AG09319 (cell line): Measurements from ENCODE around the gene PLCB1.

Source experiments
- DNase-seq: peaks from one replicate; pipeline ENCODE4 v3.0.0-alpha.2; 2010; ENCODE audit warnings: low read depth; ENCODE audit errors: extremely low read depth
- TF ChIP-seq, protein P1 (sequence below): IDR thresholded peaks from 2 replicates; pipeline ENCODE4 v1.5.1; 2011; ENCODE audit warnings: low read depth, mild to moderate bottlenecking, inconsistent platforms, low read length, moderate library complexity

The PLCB1 gene

DNA sequence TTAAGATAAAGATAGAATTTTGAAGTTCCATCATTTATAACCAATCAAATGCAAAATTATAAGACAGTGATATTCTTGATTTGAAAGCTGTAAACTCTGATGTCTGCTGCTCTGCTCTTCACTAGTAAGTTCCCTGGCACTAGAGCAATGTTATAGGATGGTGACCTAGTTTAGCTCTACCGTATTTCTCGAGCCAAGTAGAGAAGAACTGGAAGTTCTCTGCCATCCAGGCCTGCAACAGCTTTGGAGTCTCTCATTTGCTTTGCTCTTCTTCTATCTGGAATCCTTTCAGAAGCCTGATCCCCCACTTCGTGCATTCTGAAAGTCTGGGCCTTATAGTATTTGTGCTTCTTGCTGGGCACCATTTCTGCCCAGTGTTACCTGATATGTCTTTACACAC, 100.3 kb downstream of the PLCB1 start:
- TF ChIP-seq, protein P1, sequence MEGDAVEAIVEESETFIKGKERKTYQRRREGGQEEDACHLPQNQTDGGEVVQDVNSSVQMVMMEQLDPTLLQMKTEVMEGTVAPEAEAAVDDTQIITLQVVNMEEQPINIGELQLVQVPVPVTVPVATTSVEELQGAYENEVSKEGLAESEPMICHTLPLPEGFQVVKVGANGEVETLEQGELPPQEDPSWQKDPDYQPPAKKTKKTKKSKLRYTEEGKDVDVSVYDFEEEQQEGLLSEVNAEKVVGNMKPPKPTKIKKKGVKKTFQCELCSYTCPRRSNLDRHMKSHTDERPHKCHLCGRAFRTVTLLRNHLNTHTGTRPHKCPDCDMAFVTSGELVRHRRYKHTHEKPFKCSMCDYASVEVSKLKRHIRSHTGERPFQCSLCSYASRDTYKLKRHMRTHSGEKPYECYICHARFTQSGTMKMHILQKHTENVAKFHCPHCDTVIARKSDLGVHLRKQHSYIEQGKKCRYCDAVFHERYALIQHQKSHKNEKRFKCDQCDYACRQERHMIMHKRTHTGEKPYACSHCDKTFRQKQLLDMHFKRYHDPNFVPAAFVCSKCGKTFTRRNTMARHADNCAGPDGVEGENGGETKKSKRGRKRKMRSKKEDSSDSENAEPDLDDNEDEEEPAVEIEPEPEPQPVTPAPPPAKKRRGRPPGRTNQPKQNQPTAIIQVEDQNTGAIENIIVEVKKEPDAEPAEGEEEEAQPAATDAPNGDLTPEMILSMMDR = no peak
- DNase-seq = no peak

DNA sequence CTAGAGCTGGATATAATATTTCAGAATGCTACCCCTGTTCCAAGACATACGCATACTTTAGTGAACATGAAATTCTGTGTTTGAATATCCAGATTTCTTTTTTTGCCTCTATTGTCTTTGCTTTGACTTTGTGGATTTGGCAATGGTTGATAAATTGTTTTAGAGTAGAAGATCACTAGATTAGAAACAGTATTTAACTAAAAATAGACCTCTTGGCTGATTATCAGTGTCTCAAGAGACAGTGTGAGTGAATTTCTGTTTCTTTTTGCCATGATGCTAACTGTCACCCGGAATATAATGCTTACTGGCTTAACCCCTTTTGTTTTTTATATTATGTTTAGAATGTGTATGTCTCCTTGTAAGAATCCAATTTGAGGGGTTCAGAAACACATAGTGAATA, 102.5 kb downstream of the PLCB1 start:
- no peak for DNase-seq
- TF ChIP-seq, protein P1 = no peak

DNA sequence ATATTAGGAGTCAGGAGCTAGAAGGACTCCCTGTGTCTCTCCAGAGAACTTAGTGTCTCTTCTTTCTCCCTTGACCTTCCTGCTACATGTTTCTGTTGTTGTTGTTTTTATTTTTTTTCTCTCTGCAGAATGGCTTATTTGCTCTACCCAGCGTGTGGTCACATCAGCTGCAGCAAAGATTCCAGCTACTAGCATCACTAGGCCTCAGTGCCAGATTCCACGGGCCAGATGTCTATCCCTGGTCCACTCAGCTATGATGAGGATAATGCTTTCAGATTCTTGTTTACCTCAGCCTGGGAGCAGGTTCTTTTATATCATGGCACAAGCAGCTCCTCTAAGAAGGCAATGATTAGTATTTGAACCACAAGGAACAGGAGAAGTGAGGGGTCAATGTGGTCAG, 110.0 kb downstream of the PLCB1 start:
- TF ChIP-seq, protein P1 = no peak
- DNase-seq = no peak

DNA sequence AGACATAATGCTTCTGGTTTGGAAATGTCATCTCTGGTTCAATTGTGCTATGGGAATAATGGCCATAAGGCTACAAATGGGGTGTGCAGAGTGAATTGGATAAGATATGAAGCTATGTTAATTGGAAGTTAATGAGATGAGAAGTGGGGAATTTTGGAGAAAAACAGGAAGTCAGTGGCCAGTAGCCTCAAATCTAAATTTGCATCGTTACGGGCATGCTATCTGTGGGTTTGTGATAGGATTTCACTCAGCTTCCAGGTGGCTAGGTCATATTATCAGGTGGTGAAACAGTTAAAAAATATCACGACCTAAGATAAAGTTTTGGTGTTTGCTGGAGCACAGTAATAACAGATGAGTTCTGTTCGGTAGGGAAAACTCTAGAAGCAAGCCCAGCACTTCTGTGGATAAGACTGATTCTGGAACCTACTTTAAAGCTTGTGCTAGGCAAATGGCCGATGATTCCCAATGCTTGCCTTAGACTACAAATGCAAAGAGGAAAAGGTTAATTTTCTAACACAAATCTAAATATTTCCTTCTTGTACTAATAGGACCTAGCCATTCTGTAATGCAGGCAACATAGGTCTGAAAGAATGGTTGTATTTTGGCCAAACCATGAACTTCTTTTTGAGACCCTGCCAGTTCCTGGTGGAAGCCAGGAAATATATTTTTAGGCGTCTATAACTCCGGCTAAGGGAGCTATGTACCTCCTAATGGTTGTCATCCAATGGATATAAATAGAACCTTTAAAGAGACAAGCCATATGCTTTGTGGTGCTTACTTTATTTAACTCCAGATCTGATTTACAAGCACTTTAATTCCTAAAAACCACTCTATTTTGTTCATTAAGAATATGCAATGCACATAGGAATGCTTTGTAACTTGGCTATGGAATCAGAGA, 111.0 kb downstream of the PLCB1 start:
- no peak for DNase-seq
- TF ChIP-seq, protein P1 = no peak

DNA sequence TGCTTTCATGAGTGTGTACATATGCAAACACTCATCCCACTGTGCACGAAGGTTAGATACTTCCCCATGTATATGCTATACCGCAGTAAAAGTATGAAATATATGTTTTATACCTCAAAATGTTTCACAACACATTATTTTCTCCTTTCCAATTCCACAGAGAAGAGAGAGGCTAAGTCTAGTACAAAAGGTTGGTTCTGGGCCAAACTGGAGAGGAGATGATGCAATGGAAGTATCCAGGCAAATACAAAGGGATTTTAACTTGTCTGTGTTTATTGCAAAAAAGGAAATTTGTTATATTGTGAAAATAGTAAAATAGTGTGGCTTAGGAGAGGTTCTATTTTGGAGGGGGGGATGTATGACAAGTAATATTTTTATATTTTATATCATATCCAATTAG, 112.6 kb downstream of the PLCB1 start:
- TF ChIP-seq, protein P1 = no peak
- no peak for DNase-seq

DNA sequence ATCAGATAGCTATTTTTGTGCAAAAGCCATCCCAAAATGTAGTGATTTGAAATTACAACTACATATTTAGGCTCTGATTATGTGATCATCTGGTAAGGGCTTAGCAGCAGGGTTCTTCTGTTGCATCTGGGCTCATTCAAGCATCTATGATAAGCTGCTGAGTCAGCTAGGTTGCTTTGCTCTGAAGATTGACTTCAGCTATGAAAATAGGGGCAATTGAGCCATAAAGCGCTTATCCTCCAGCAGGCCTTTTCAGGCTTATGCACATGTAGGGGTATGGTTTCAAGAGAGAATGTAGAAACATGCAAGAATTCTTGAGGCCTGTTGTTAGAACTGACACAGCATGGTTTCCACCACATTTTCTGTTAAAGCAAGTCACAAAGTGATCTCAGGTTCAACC, 114.1 kb downstream of the PLCB1 start:
- DNase-seq = no peak
- TF ChIP-seq, protein P1 = no peak

DNA sequence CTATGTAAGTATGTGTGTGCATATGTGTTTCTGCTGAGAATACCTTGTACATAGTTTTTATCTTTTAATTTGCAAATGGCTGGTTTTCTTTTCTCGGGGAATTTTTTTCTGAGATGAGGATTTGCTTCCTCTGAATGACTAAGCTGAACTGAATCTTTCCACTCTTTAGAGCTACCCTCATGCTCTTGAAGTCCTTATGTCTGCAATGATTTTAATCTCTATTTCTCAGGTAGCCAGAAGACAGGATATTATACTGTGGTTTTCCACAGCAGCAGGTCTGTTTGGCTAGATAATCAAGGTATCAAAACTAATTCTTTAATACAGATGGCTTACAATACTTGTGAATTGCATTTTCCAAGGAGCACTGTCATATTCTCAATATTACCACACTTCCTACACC, 114.7 kb downstream of the PLCB1 start:
- no peak for DNase-seq
- TF ChIP-seq, protein P1 = no peak
